UCSD-AML1 (cell line): Measurements from ENCODE around the gene NPC2.
A peak's percentile ranks its signal among the peaks of the same experiment; 100 is the strongest.
"Not testable (repeated sequence)": the region's sequence is repeated elsewhere in the genome, so short reads cannot be mapped to it uniquely, and the experiment has no call there.

Experiments used
- DNase-seq: peaks from one replicate; lab custom pipeline; 2025; ENCODE audit not compliant: unreplicated experiment; lab: John Stamatoyannopoulos, UW

NPC2 gene

DNA sequence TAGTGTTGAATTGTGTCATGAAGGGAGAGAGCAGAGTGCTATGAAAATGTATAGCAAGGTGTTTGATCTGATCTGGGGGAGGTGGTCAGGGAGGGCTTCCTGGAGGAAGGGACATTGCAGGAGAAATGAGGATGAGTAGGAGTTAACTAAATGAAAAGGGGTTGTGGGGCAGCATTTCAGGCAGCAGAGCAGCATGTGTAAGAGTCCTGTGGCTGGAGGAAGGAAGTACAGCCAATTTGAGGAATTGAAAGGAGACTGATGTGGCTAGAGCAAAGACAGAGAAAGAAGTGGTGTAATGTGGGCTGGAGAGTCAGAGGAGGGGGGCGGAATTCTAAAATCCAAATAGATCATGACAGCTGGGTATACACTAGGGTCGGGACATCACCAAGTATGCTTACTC is 20.5 kb downstream of the NPC2 start:
- no peak for DNase-seq

DNA sequence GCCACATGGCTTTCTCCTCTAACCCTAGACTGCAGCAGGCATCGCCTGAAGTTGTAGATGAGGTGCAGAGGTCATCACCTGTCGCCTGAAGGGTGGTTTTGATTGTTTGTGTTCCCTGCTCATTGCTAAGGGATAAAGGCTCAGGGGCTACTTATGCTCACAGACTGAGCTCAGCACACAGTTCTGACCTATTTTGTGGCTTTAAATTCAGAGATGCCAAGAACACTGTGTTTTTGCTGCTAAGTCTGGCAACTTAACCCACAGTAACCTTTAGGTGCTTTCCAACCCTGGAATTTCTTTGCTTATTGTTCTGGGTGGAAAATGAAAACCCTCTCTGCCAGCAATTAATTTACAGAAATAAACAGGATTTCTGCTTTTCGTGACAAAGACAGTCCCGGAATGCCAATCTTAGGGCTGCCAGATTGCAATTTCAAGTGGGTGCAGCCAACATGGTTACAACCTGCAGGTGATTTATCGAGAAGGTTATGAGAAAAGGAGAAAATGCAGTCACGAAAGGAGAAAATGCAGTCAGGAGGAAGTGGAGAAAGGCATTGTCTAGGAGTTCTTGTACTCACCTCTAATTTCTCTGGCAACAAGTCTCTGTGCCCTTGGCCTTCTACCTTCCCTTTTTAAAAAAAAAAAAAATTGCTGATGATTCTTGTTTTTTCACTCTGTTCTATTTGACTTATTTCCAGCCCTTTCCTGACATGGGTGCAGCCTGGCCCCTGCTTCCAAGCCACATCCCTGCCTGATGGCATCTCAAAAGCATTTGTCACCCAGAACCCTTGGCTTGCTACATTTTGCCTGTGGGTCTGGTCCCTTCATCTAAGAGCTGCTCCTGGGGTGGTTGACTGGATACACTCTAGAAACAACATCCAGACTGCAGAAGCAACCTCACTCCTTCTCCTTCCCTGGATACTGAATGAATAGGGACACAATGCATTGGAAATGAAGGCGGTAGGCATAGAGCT is 23.3 kb downstream of the NPC2 start:
- DNase-seq, result no peak

DNA sequence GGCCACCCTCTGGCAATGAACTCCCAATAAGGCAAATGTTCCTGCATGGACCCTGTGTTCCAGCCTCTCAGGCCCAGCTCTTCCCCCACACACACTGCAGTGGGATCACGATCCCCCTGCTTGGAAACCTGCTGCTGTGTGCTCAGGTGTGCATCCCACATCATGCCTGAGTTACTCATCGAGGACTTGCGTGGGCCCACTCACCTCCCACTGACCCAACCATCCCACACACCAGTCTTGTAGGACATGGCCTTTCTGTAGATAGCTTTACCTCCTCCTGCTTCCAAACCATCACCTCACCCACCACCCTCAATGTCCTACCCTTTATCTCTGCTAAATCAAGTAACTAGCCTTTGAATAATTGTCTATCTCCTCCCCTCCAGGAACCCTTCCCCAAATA is 24.6 kb downstream of the NPC2 start:
- DNase-seq, result no peak

DNA sequence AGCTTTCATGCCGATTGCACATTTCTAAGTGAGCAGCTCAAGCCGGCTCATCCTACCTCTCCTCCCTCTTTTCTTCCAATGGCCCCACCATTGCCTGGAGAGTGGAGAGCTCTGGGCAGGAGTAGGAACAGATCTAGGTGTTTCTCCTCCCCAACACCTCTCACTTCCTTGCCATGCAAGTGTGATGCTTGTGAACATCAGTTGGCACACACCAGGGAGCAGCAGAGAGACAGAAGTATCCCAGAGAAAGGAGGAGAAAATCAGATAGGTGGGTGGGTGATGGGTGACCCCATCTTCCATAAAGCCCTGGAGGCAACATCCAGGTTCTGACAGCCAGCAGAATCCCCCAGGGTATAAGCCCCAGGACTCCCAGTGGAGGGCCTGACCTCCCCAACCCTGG is 27.8 kb downstream of the NPC2 start:
- no peak for DNase-seq

DNA sequence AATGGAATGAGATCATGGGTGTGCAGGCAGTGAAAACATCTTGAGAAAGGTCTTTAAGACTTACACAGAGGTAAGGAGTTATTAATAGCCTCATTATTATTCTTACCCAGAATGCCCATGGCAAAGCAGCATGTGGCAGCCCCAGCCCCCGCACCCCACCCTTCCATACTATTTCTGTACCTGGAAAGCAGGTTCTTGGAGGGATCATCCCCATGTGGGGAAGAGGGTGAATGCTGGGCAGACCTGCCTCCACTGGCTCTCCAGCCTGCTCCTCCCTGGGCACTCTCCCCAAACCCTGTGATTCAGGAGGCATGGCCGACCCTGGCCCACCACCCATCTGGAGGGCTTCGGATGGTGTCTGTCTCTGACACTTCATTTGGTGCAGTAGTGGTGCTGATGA is 28.3 kb downstream of the NPC2 start:
- no peak for DNase-seq

DNA sequence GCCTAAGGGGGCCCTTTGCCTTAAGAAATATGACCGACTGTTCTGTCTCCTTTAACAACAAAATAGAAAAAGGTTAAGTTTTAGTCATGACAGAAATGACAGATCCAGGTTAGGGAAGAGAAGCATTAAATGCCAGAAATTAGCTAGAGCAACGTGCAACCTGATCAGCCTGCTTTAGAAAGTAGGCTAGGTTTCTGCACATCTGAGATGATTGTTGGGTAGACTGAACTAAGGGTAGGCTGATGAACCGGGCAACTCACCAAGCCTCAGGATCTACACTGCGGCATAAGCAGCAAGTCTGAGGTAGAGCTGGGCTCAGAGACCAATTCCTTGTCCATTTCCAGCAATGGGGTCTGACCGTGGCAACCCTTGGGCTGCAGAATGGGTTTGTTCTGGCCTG is 29.4 kb downstream of the NPC2 start:
- DNase-seq, result no peak

DNA sequence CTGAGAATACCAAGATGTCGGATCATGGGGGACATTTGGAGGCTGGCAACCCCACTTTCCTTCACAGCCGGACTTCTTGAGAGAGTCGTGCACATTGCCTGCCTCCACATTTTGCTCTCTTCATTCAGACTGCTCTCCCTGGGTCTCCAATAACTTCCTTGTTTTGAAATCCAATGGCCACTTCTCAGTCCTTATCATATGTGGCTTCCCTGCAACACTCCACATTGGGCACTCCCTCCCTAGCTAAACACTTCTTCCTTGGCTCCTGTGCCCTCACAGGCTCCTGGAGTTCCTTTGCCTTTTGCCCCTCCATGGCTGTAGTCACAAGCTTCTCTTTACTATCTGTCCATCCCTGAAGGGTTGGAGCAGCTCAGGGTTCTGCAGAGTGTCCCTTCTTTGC is 30.1 kb downstream of the NPC2 start:
- no peak for DNase-seq

DNA sequence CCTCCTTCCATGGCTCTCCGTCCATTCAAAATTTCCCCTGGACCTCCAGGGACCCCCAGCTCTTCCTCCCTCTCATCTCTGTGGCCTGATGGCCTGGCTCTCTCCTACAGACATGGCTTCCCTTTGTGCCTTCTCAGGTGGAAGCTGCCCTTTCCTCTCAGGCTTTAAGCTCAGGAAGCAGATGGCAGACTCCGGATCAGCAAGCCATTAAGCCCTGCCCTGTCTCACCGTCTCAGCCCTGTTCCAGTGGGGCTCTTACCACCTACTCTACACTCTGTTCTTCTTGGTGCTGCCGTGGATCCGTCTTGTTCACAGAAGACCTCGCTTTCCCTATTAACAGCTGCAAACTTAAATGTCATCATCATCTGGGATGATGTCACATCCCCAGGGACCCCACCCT is 33.1 kb downstream of the NPC2 start:
- no peak for DNase-seq

DNA sequence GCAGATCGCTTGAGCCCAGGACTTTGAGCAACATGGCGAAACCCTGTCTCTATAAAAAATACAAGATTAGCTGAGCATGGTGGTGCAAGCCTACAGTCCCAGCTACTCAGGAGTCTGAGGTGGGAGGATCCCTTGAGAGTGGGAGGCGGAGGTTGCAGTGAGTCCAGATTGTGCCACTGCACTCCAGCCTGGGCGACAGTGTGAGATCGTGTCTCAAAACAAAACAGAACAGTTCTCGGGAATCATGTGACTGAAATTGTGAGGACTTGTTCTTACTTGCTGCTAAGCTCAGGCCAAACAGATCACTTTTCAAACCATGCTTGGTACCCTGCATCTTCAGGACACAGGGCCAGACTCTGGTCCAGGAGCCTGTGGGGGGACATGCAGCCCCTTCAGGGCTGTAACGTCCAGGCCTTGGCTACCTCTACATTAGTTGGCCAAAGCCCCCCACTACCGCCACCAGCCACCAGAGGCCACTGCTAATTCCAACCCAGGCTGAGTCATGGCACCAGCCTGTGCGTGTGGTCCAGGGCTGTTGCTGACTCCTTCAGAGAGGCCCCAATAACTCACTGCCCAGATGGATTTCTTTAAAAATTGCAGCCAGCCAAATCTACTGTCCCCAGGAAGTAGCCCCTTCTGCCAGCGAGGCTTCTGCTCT is 33.7 kb downstream of the NPC2 start:
- peak; percentile 56 for DNase-seq

DNA sequence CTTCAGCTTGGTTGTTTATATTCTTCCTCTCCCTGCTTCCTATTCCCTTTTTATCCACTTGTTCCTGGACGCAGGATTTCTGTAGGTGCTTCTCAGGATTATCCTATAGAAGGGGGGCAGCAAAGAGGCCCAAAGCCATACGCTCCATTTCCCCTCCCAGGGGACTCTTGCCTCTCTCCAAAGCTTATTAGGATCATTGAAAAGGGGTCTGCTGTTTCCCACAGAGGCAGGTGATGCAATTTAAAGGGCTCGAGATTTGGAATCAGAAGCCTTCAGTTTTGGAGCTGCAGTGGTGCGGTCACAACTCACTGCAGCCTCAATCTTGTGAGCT is 35.6 kb downstream of the NPC2 start:
- DNase-seq, result no peak

DNA sequence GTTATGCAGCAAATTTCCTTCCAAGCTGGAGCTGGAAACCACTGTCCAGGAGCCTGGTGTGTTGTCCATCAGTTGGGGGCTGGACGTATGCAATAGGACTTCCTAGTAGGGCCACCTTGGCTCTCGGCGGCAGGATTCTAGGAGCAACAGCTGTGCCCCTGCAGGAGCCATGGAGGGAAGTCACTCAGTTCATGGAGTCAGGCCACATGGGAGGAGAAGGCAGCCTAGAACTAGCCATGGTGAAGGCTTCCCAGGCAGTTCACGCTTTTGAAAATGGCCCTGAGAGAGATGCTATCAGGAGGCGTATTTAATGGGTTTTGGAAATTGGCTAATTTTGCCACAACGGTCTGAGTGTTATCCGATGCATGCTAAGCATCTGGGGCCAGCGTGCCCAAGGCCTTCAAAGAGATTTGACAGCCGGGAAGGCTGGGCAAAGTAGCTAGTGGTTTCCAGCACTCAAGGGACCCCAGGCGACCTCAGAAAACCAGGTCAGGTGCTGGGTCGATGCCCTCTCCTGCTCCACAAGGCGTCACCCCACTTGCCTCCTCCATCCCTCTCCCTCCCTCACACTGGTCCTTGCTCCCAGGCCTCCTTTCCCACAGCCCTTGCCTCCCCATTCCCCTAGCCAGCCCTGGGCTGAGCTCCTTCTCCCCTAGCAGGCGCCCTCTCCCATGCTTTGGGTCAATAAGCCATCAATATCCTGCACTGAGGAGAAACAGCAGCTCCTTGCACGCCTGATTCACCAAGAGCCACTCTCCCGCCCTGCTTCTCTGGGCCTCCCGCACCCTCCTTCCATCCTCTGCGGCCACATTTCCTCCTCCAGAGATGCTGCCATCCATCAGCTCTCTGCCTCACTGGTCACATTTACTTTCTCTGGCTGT is 36.2 kb downstream of the NPC2 start:
- no peak for DNase-seq

DNA sequence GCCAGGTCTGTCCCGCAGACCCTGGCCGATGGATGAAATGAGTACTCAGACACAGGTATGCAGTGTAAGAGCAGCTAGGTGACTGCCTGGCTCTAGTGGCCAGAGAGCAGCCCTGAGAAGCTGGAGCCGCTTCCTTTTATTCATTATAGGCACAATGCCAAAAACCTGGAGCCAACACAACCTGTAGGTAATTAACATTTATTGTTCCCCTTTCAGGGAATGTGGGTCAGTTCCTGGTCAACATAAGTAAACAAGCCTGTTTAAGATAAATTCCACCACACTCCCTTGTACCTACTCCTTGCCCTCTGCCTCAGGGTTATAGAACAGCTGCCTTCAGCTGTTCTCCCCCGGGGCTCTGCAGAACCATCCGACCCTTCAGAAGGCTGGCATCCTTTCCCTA is 38.7 kb downstream of the NPC2 start:
- DNase-seq, result not testable (repeated sequence)

DNA sequence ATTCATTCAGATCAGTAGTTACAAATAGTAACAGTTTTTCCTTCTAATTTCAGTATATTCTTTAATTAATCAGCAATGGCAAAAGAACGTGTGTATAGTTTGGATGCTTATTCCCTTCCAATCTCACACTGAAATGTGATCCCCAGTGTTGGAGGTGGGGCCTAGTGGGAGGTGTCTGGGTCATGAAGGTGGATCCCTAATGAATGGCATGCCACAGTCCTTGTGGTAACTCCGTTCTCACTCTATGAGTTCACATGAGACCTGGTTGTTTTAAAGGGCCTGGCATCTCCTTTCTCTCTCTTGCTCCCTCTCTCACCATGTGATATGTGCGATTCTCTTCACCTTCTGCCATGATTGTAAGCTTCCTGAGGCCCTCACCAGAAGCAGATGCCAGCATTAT is 48.2 kb downstream of the NPC2 start:
- no peak for DNase-seq

DNA sequence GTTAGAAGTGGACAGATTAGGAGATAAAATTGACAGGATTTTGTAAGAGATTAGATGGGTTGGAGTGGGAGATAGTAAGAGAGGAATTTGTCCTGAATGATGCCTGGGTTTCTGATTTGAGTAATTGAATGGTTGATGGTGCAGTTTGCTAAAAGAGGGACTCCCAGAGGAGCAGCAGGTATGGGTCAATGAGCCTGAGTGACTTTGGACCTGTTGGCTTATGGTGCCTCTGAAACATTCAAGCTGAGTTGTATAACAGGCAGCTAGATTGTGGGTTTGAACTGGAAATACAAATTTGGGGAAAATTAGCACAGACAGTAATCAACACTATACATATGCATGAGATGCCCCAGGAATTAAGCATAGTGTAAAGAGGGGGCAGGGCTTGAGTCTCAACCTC is 50.3 kb downstream of the NPC2 start:
- no peak for DNase-seq

DNA sequence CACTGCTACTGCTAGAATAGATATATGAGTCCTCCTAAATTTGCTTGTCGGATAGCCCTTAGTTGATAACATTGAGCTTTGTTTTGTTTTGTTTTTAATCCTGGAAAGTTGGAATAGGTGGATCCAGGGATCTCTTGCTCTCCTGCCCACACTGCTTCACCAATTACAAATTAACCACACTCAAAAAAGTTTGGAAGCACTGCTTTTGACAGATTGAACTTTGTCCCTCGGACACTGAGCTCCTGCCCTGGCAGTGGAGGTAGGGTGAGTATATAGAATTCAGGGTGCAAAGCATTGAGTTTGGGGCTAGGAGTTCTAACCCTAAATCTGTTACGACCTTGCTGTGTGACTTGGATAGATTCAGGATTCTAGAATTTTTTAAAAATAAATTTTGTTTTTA is 52.0 kb downstream of the NPC2 start:
- no peak for DNase-seq

DNA sequence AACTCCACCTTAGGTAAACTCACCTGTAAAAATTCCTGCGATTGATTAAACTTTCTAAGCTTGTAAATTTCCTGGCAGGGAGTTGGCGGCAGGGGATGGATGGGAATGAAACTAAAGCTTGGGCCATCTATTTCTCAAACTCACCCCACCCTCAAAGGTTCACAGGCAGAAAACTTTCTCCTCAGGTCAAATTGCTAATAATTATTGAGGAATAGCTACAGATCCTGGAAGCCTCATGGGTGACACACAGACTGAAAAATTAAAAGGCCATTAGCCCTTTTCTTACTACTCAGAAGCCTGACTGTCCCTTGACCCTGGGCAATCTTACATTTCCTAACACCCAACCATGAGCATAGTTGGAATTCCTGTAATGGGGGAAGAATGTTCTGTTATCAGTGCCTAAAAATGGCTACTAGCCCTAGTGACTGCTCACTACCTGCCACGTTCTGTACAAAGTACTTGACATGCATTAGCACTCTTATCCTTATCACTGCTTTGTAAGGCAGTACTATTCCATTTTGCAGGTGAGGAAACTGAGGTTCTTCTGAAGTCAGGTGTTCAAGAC is 54.7 kb downstream of the NPC2 start:
- DNase-seq, result no peak

DNA sequence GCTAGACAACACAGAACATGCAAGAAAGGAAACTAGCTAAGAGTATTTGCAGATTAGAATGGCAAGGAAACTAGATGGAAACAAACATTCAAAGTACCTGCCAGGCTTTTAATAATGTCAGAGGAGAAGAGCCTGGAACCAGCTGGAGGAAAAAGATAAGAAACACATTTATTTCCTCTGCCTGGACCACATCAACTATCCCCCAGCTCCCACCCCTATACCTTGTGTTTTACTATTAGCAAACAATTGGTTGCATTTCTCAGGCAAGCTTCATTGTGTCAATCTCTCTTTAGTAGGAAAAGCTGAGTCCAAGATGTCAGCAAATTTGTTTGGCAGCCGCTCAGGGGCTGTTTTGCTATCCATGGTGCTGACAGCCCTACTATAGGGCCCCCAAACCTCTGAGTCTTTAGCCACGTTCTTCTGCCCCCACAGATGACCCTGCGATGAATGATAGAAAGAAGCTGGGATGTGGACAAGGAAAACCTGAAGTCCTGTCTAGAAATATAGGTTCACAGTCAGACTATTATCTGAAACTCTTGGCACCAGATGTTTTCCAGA is 55.5 kb downstream of the NPC2 start:
- DNase-seq, result no peak

DNA sequence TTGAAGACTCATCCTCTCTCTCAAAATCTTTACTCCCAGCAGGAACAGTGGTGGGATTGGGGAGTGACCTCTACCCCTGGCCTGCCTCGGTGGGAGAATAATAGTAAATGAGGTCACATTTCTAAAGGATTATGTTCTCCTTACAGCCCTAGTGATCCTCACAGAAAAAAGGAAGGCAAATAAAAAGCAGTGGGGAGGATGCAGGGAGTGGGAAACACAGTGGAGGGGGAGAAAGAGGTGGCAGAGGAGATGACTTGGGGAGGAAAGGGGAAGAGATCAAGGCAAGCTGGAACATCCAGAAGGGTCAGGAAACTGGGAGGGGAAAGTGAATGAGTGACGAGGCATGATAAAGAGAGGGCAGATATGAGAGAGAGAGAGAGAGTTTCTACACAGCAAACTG is 58.8 kb downstream of the NPC2 start:
- no peak for DNase-seq

DNA sequence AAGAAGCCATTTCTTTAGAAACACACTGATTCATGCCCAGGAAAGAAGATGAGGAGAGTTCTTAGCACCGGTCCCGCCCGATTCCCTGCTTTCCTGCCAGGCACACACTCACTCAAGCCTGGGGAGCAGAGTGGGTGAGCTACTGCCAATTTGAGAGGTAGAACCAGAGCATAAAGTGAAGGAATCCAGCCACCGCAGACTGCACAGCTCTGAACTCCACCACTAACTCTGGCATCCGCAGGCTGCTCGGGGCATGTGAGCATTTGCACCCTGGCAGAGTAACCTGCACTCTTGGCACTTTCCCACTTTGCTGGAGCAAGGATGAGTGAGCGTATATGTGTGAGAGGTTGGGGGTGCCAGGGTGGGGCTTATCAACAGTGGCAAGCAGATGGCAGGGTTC is 63.1 kb downstream of the NPC2 start:
- no peak for DNase-seq
